ENCODE data around the gene SFMBT1. TPM values are rescaled to one million over a fixed set of nuclear protein-coding genes. Genes with fewer than 3 reads are reported as not detected.

SFMBT1 gene
- total RNA-seq, 4 donors from 2014 or later, result 21.3 to 31.6 (median 21.5) TPM

GRCh38 chr3:53051929-53052328 is 6.1 kb upstream of the SFMBT1 start:
- ATAC-seq, result no peak
- Histone ChIP-seq H3K4me1 (peaks cover 0 to 1% (median 0%) of the 10 kb centered on the region in 3 donors), H3K36me3 (no peaks in the 10 kb centered on the region), H3K27ac (no peak overlapping the region), H3K27me3 (no peaks in the 10 kb centered on the region), H3K4me3 (no peak overlapping the region), H3K9me3 (no peaks in the 10 kb centered on the region)
- TF ChIP-seq POLR2A (IDR thresholded peaks at IDR 0.05) (no peak), POLR2AphosphoS5 (IDR thresholded peaks at IDR 0.05) (no peak), EP300 (IDR thresholded peaks at IDR 0.05) (no peak)
- WGBS, 2 donors (ENCODE audit: low coverage in 1 of 2), result 100% methylated on average over 1 of the region's 2 CpGs; no CpG with 5 or more reads in 1 of the 2 donors

GRCh38 chr3:53049987-53050386 is 4.1 kb upstream of the SFMBT1 start:
- no peak overlapping the region for H3K4me3 ChIP-seq
- no peak for TF ChIP-seq POLR2A (IDR thresholded peaks at IDR 0.05)
- TF ChIP-seq, protein P1, sequence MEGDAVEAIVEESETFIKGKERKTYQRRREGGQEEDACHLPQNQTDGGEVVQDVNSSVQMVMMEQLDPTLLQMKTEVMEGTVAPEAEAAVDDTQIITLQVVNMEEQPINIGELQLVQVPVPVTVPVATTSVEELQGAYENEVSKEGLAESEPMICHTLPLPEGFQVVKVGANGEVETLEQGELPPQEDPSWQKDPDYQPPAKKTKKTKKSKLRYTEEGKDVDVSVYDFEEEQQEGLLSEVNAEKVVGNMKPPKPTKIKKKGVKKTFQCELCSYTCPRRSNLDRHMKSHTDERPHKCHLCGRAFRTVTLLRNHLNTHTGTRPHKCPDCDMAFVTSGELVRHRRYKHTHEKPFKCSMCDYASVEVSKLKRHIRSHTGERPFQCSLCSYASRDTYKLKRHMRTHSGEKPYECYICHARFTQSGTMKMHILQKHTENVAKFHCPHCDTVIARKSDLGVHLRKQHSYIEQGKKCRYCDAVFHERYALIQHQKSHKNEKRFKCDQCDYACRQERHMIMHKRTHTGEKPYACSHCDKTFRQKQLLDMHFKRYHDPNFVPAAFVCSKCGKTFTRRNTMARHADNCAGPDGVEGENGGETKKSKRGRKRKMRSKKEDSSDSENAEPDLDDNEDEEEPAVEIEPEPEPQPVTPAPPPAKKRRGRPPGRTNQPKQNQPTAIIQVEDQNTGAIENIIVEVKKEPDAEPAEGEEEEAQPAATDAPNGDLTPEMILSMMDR (IDR thresholded peaks at IDR 0.05), result no peak
- no peak for TF ChIP-seq EP300 (IDR thresholded peaks at IDR 0.05)
- TF ChIP-seq POLR2AphosphoS5 (IDR thresholded peaks at IDR 0.05), result no peak
- no peaks in the 10 kb centered on the region for H3K27me3 ChIP-seq
- no peak for ATAC-seq
- 82% methylated on average over 6 of the region's 8 CpGs; no CpG with 5 or more reads in 1 of the 2 donors for WGBS, 2 donors (ENCODE audit: low coverage in 1 of 2)
- no peaks in the 10 kb centered on the region for H3K9me3 ChIP-seq
- H3K4me1 ChIP-seq, result peaks cover 0 to 11% (median 0%) of the 10 kb centered on the region in 3 donors
- no peaks in the 10 kb centered on the region for H3K36me3 ChIP-seq
- no peak overlapping the region for H3K27ac ChIP-seq

DNA sequence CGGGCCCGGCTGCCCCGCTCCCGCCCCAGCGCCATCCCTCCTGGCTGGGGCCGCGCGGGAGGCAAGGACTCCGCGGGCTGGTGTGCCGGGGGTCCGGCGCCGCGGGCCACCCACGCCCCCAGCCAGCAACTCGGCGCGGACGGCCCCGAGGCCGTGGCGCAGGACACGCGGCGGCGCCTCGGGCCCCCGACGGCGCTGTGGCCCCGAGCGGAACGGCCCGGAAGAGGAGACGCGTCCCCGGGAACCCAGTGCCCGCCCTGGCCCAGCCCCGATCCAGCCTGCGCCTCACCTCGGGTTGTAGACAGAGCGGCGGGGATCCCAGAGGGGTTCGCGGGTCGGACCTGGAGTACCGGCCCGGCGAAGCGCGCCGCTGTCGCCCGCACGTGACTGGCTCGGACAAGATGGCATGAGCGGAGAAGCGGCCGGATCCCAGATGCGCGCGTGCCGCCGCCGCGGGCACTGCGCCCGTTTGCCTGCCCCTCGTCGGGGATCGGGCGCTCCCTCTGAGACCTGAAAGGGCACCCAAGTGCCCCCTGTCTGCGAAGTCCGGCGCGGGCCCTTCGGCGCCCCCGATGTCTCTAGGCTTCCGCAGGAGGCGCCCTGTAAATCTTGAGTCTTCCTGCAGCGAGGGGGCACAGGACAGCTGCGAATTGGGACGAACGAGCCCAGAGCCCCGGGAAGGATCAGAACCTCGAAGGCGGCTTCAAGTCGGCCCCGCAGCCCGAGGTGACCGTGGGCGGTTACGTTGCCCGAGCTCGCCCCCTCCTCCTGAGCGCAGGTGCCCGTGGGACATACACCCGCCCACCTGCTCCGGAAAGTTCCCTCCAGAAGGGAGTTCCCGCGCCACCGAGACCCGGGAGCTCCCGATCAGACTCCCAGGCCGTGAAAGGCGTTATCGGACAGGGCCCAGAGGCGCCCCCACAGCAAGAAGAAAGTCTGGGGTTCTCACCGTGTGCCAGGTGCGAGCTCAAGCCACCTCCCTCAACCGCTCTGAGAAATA is 598 bp upstream of the SFMBT1 start:
- peak overlapping the region in 3 of 4 donors; percentile 92 to 96 (median 94) for H3K27ac ChIP-seq
- 8 to 38% methylated on average over 6 to 10 of the region's 113 CpGs for WGBS, 2 donors (ENCODE audit: low coverage in 1 of 2)
- ATAC-seq, result peak; percentile 34
- H3K27me3 ChIP-seq, result no peaks in the 10 kb centered on the region
- no peaks in the 10 kb centered on the region for H3K9me3 ChIP-seq
- H3K36me3 ChIP-seq, result no peaks in the 10 kb centered on the region
- peak overlapping the region; percentile 85 to 98 for H3K4me3 ChIP-seq
- peaks cover 0 to 31% (median 3%) of the 10 kb centered on the region in 3 donors for H3K4me1 ChIP-seq
- TF ChIP-seq, protein P1 (IDR thresholded peaks at IDR 0.05), result peak in 3 of 4 experiments; percentile 25 to 69 (median 48)
- TF ChIP-seq POLR2A (IDR thresholded peaks at IDR 0.05), result no peak

GRCh38 chr3:53044711-53045517 is 959 bp downstream of the SFMBT1 start:
- H3K36me3 ChIP-seq, result no peaks in the 10 kb centered on the region
- H3K4me1 ChIP-seq, result peaks cover 0 to 31% (median 3%) of the 10 kb centered on the region in 3 donors
- no peaks in the 10 kb centered on the region for H3K9me3 ChIP-seq
- H3K4me3 ChIP-seq, result peak overlapping the region; percentile 71 to 98
- ATAC-seq, result peak; percentile 81
- TF ChIP-seq POLR2A (IDR thresholded peaks at IDR 0.05) (peak; percentile 59 to 60), POLR2AphosphoS5 (IDR thresholded peaks at IDR 0.05) (no peak)
- 0% methylated on average over 4 of the region's 101 CpGs; no CpG with 5 or more reads in 1 of the 2 donors for WGBS, 2 donors (ENCODE audit: low coverage in 1 of 2)
- no peaks in the 10 kb centered on the region for H3K27me3 ChIP-seq
- peak overlapping the region; percentile 80 to 96 (median 94) for H3K27ac ChIP-seq

- no peaks in the 10 kb centered on the region for H3K36me3 ChIP-seq
- peak overlapping the region; percentile 80 to 96 (median 94) for H3K27ac ChIP-seq
- ATAC-seq, result no peak
- 34 to 50% methylated on average over 11 of the region's 11 CpGs for WGBS, 2 donors (ENCODE audit: low coverage in 1 of 2)
- peaks cover 0 to 31% (median 3%) of the 10 kb centered on the region in 3 donors for H3K4me1 ChIP-seq
- H3K9me3 ChIP-seq, result no peaks in the 10 kb centered on the region
- H3K4me3 ChIP-seq, result peak overlapping the region; percentile 71 to 98
- H3K27me3 ChIP-seq, result no peaks in the 10 kb centered on the region
- TF ChIP-seq POLR2A (IDR thresholded peaks at IDR 0.05), result no peak
- no peak for TF ChIP-seq POLR2AphosphoS5 (IDR thresholded peaks at IDR 0.05)
- no peak for TF ChIP-seq EP300 (IDR thresholded peaks at IDR 0.05)
Observed at GRCh38 chr3:53044371-53044710, 1.5 kb downstream of the SFMBT1 start.

DNA sequence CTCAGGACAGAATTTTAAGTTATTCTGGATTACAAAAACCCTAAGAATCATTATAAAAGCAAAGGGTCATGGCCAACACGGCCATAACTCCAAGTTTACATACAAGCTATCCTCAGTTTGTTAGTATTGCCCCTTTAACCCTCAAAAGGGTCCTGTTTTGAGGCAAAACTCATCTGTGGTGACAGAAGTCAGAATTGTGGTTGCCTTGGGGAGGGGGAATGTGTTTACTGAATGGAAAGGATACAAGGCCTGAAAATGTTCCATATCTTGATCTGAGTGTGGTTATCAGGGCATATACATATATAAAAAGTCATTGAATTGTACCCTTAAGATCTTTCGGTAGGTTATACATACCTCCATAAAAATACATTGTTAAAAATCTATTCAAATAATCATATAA is 2.1 kb downstream of the SFMBT1 start:
- peaks cover 0 to 31% (median 3%) of the 10 kb centered on the region in 3 donors for H3K4me1 ChIP-seq
- no peak for ATAC-seq
- H3K36me3 ChIP-seq, result no peaks in the 10 kb centered on the region
- TF ChIP-seq POLR2AphosphoS5 (IDR thresholded peaks at IDR 0.05) (no peak), POLR2A (IDR thresholded peaks at IDR 0.05) (no peak), EP300 (IDR thresholded peaks at IDR 0.05) (no peak)
- no peak overlapping the region for H3K4me3 ChIP-seq
- no peaks in the 10 kb centered on the region for H3K27me3 ChIP-seq
- no peaks in the 10 kb centered on the region for H3K9me3 ChIP-seq
- peak overlapping the region; percentile 80 to 96 (median 94) for H3K27ac ChIP-seq
- 91 to 100% methylated on average over 2 of the region's 2 CpGs for WGBS, 2 donors (ENCODE audit: low coverage in 1 of 2)
